ENCODE data around the gene MMEL1.

DNA sequence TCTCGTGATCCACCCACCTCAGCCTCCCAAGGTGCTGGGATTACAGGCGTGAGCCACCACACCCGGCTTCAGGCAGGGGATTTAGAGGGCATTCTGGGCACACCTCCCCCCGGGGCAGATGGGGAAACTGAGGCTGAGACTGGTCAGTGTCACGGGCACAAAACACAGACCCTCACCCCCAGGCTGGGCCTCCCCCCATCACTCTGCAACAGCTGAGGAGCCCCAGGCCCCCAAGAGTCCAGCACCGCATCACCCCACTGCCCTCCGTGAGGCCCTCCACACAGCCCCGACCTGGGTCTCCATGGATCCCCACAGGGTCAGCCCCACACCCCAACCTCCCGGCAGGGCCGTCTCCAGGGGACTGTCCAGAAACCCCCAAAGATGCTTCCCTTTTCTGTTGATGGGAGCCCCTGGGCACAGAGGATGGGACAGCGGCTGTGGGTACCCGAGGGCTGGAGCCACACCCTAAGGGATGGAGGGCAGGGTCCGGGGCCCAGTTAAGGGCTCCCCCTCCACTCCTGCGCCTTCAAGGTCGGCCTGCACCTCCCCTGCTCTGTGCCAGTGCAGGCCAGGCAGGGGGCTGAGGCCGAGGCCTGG, 65.6 kb downstream of the MMEL1 start:
- TF ChIP-seq ZNF384 (IDR thresholded peaks at IDR 0.05) = no peak
- TF ChIP-seq FOXK2 (IDR thresholded peaks at IDR 0.05) = no peak
- no peak for TF ChIP-seq ELF4 (IDR thresholded peaks at IDR 0.05)
- TF ChIP-seq SP1 (IDR thresholded peaks at IDR 0.05) = no peak
- TF ChIP-seq FOXM1 (IDR thresholded peaks at IDR 0.05; ENCODE audit: borderline replicate concordance) = no peak
- TF ChIP-seq BHLHE40 (IDR thresholded peaks at IDR 0.05; ENCODE audit: borderline replicate concordance) = no peak
- TF ChIP-seq TARDBP (IDR thresholded peaks at IDR 0.05) = no peak
- TF ChIP-seq LEF1 (IDR thresholded peaks at IDR 0.05; ENCODE audit: borderline replicate concordance) = no peak
- no peak for TF ChIP-seq HDGF (IDR thresholded peaks at IDR 0.05; ENCODE audit: borderline replicate concordance)
- TF ChIP-seq SUZ12 (IDR thresholded peaks at IDR 0.05) = no peak

All from HEK293T (cell line).